ENCODE results near the gene ABHD2.
A peak's percentile ranks its signal among the peaks of the same experiment; 100 is the strongest.
"Not testable (repeated sequence)": the region's sequence is repeated elsewhere in the genome, so short reads cannot be mapped to it uniquely, and the experiment has no call there.

The ABHD2 gene

DNA sequence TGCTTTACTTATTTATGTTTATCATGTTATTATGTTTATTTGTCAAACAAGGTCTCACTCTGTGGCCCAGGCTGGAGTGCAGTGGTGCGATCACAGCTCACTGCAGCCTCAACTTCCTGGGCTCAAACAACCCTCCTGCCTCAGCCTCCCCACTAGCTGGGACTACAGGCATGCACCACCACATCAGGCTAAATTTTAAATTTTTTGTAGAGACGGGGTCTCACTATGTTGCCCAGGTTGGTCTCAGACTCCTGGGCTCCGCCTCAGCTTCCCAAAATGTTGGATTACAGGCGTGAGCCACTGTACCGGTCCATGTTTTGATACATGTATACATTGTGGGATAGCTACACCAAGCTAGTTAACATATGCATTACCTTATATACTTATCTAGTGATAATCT lies 1.9 kb upstream of the ABHD2 start:
- not testable (repeated sequence) for DNase-seq; H3K4me3 ChIP-seq (ENCODE audit: insufficient read depth, low read depth, low read length, poor library complexity, severe bottlenecking); H3K36me3 ChIP-seq (ENCODE audit: control insufficient read depth, insufficient read depth, low read length); H3K27me3 ChIP-seq (replicated peaks; ENCODE audit: control insufficient read depth, insufficient read depth, low read length, poor library complexity, severe bottlenecking); H3K27ac ChIP-seq (ENCODE audit: insufficient read depth, low read length, poor library complexity, severe bottlenecking); H3K9me3 ChIP-seq (ENCODE audit: control insufficient read depth, low read length)
- H3K4me1 ChIP-seq (ENCODE audit: control insufficient read depth, insufficient read depth, low read length, poor library complexity, severe bottlenecking) = peaks cover 27% of the 10 kb centered on the region

DNA sequence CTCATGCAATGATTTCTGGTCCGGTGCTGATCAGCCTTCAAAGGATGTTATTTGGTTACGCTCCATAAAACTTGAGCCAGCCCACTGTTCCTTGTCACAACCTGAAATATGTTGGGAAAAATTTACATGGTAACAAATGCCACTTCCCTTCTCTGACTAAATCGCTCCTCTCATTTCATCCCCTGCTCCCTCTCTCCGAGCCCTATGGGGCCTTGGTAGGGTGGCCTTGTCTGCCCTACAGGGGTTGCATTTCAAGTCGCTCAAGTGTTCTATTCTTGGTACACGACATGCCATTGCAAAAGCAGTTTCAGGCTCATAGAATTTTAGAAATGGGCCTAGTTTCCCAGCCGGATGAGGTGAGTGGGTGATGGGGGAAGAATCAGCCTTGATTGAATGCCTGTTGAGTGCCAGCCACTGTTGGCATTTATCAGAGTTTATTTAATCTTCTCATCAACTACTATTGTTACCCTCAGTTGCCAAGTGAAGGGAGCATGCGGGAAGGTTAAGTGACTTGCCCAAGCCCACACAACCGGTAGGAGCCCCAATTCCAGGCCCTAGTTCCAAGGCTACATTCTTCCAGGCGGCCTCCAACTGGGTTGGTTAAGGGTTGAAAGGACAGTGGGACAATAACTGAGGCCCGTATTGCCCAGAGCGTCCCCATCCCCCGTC lies 961 bp upstream of the ABHD2 start:
- Histone ChIP-seq H3K9me3 (ENCODE audit: control insufficient read depth, low read length) (no peaks in the 10 kb centered on the region), H3K4me3 (ENCODE audit: insufficient read depth, low read depth, low read length, poor library complexity, severe bottlenecking) (peak overlapping the region; percentile 95), H3K27ac (ENCODE audit: insufficient read depth, low read length, poor library complexity, severe bottlenecking) (peak overlapping the region; percentile 58), H3K27me3 (replicated peaks; ENCODE audit: control insufficient read depth, insufficient read depth, low read length, poor library complexity, severe bottlenecking) (no peaks in the 10 kb centered on the region), H3K36me3 (ENCODE audit: control insufficient read depth, insufficient read depth, low read length) (no peaks in the 10 kb centered on the region), H3K4me1 (ENCODE audit: control insufficient read depth, insufficient read depth, low read length, poor library complexity, severe bottlenecking) (peaks cover 33% of the 10 kb centered on the region)
- no peak for DNase-seq

DNA sequence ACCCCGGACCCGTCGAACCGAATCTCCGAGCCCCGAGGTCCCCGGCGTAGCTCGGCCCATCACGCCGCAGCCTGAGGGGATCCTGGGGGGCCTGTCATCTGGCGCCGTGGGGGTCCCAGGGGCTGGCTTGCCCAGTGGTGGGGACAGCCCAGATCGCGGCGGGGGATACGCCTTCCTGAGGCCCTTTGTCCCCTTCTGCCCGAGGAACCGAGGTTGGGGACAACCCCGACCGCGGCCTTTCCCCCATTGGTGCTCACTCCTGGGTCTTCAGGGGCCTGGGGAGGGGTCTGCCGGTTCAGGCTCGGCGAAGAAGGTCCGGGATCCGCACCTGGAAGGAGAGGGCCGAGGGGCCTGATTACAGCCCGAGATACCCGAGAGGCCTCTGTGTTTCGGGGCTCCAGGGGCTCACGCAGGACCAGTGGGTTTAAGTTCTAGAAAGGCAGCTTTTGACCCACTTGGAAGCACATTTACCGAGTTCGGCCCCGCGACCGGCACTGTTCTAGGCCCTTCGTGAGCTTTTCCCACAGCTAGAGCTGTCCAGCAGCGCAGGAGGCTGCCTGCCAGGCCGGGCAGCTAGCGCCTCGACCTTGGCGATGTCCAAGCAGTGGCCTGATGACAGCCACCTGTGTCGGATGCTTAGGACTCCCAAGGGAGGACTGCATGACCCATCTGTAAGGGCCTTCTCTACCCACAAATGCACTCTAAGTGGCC lies 504 bp downstream of the ABHD2 start:
- H3K36me3 ChIP-seq (ENCODE audit: control insufficient read depth, insufficient read depth, low read length) = no peaks in the 10 kb centered on the region
- H3K9me3 ChIP-seq (ENCODE audit: control insufficient read depth, low read length) = no peaks in the 10 kb centered on the region
- peak overlapping the region; percentile 95 for H3K4me3 ChIP-seq (ENCODE audit: insufficient read depth, low read depth, low read length, poor library complexity, severe bottlenecking)
- no peaks in the 10 kb centered on the region for H3K27me3 ChIP-seq (replicated peaks; ENCODE audit: control insufficient read depth, insufficient read depth, low read length, poor library complexity, severe bottlenecking)
- H3K4me1 ChIP-seq (ENCODE audit: control insufficient read depth, insufficient read depth, low read length, poor library complexity, severe bottlenecking) = peaks cover 33% of the 10 kb centered on the region
- H3K27ac ChIP-seq (ENCODE audit: insufficient read depth, low read length, poor library complexity, severe bottlenecking) = peak overlapping the region; percentile 77
- no peak for DNase-seq

DNA sequence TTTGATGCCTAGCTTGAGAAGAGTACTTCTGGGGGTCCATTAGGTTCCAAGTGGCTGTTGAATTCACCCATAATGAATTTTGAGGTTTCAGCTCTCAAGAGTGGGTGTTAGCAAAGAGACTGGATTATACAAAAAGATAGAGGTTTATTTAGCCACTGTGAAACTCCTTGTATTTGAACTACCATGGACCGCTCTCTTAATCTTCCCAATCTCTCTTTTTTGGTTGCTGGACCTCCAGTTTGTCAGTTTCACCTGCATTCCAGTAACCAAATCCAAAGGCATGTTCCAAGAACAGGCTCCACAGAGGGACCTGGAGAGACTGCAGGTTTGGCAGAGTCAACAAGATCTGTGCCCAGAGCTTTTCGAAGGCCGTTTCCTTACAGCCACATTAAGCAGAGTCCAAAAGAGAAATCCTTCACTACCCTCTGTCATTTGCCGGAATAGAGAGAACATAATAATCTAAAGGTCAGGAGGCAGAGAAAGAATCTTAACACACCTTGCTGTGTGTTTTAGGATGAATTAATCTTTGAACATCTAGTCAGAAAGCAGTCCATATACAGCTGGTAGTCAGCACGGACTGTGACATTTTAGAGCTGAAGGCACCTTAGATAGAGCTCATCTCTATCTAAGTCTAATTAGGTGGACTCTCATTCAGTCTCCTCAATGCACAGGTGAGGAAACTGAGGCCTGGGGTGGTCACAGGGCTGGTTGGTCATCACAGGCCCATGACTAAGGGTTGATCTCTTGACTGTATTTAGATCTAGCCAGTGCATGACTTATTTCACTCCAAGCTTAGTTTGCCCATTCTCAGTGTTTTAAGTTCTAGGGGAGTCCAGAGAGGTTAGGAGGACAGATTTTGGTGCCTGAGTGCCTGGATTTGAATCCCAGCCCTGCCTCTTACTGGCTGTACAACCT lies 1.3 kb downstream of the ABHD2 start:
- Histone ChIP-seq H3K9me3 (ENCODE audit: control insufficient read depth, low read length) (no peaks in the 10 kb centered on the region), H3K4me1 (ENCODE audit: control insufficient read depth, insufficient read depth, low read length, poor library complexity, severe bottlenecking) (peaks cover 33% of the 10 kb centered on the region), H3K27me3 (replicated peaks; ENCODE audit: control insufficient read depth, insufficient read depth, low read length, poor library complexity, severe bottlenecking) (no peaks in the 10 kb centered on the region), H3K27ac (ENCODE audit: insufficient read depth, low read length, poor library complexity, severe bottlenecking) (peak overlapping the region; percentile 77), H3K36me3 (ENCODE audit: control insufficient read depth, insufficient read depth, low read length) (no peaks in the 10 kb centered on the region), H3K4me3 (ENCODE audit: insufficient read depth, low read depth, low read length, poor library complexity, severe bottlenecking) (peak overlapping the region; percentile 95)
- no peak for DNase-seq

DNA sequence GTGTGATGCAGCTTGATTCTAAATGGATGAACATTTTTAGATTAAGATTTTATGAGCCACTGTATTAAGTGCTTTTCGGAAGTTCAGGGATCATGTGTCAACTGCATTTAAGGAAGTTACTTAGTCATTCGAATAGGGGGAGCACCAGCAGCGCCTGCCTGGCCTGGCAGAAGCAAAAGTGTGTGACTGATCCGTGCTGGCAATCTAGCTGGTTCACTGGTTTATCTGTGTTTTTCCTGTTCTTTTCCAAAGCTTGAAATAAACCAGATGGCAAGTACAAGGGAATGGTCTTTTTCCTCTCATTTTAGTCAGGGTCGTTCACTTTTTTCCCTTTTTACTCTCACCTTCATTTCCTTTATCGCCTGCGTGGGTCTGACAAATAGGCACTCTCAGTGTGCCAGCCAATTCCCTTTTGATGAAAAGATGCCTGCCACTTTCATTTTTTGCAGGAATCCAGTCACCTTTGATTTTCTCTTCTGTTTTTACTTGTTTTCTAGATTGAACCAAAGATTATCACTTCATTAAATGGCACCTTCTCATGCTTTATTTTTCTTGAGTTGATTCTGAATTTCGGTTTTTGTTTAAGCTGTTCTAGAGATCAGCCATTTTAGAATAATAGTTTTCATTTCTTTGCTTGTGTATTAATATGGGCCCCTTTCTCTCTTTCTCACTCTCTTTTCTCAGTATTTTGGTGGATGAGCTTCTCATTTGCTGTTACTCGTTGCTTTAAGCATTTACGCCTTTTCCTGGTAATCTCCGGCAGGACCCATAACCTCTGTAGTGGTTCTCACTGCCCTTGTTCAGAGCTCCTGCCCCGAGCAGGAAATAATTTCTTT lies 2.8 kb downstream of the ABHD2 start:
- H3K4me3 ChIP-seq (ENCODE audit: insufficient read depth, low read depth, low read length, poor library complexity, severe bottlenecking) = peak overlapping the region; percentile 36
- no peaks in the 10 kb centered on the region for H3K9me3 ChIP-seq (ENCODE audit: control insufficient read depth, low read length)
- no peaks in the 10 kb centered on the region for H3K27me3 ChIP-seq (replicated peaks; ENCODE audit: control insufficient read depth, insufficient read depth, low read length, poor library complexity, severe bottlenecking)
- H3K27ac ChIP-seq (ENCODE audit: insufficient read depth, low read length, poor library complexity, severe bottlenecking) = peak overlapping the region; percentile 77
- DNase-seq = peak in 2 of 3 donors; percentile 9 to 20
- H3K36me3 ChIP-seq (ENCODE audit: control insufficient read depth, insufficient read depth, low read length) = no peaks in the 10 kb centered on the region
- peaks cover 33% of the 10 kb centered on the region for H3K4me1 ChIP-seq (ENCODE audit: control insufficient read depth, insufficient read depth, low read length, poor library complexity, severe bottlenecking)

DNA sequence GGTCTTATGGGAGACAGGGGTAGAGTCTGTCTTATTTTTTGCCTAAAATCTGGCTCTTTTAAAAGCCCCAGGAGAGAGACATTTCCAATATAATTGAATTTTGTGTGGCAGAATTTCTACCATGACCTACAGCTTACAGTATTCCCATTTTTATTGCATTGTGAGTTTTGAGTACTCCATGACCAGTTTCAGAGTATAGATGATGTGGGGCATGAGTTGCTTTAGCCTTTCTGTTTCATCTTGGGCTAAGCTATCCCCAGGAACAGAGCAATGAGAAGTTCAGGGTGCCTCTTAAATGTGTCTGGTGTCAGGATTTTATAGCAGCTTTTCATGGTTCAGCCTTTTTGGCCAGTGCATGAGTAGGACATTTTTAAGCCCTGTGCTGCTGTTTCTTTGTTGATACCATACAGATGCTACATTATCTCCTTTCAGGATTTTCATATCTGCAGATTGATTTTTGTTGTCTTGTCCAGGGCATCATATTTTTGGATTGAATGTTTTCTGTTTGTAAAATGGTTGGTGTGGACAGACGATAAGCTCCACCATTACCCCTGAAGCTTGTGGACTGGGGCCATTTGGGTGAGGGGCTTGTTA lies 3.5 kb downstream of the ABHD2 start:
- peak overlapping the region; percentile 77 for H3K27ac ChIP-seq (ENCODE audit: insufficient read depth, low read length, poor library complexity, severe bottlenecking)
- H3K4me1 ChIP-seq (ENCODE audit: control insufficient read depth, insufficient read depth, low read length, poor library complexity, severe bottlenecking) = peaks cover 33% of the 10 kb centered on the region
- peak overlapping the region; percentile 36 for H3K4me3 ChIP-seq (ENCODE audit: insufficient read depth, low read depth, low read length, poor library complexity, severe bottlenecking)

DNA sequence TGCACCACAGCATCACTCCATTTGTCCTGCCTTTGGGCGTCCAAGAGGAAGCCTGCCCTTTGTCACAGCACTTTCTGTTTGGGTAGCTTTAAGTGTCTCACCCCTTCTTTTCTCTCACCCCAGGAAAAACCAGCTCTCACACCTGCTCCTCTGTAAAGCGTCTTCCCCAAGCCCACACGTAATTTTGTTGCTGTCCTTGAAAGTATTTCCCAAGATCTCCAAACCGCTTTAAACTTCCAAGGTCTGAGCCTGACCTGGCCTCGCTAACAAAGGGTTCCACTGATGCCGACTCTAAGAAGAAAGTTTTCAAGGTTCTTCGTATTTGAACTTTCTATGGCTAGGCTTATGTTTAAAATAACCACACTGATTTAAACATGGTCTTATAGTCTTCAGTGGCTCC lies 5.3 kb downstream of the ABHD2 start:
- Histone ChIP-seq H3K4me1 (ENCODE audit: control insufficient read depth, insufficient read depth, low read length, poor library complexity, severe bottlenecking) (peaks cover 28% of the 10 kb centered on the region), H3K27ac (ENCODE audit: insufficient read depth, low read length, poor library complexity, severe bottlenecking) (no peak overlapping the region)

More for the DNA sequence above, 3.5 kb downstream of the ABHD2 start:
- Histone ChIP-seq H3K9me3 (ENCODE audit: control insufficient read depth, low read length) (no peaks in the 10 kb centered on the region), H3K36me3 (ENCODE audit: control insufficient read depth, insufficient read depth, low read length) (no peaks in the 10 kb centered on the region), H3K27me3 (replicated peaks; ENCODE audit: control insufficient read depth, insufficient read depth, low read length, poor library complexity, severe bottlenecking) (no peaks in the 10 kb centered on the region)
- no peak for DNase-seq

DNA sequence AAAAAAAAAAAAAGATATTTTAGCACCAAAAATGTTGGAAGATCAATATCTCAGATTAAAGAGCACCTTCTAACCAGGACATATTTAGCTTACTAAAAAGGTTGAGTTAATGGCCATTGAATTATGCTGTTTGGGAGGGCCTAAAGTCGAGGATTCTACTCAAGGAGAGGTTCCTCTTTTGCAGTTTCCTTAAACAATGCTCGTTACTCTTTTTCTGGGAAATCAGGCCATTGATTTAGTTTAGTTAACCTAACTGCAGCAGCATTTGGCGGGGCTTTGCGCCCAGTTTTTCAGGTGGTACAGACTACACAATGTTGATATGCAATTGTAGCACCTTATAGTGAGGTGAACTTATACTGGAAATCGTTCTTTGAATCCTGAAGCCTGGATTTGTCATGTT lies 6.8 kb downstream of the ABHD2 start:
- H3K4me1 ChIP-seq (ENCODE audit: control insufficient read depth, insufficient read depth, low read length, poor library complexity, severe bottlenecking) = peaks cover 13% of the 10 kb centered on the region
- H3K27ac ChIP-seq (ENCODE audit: insufficient read depth, low read length, poor library complexity, severe bottlenecking) = no peak overlapping the region
- no peaks in the 10 kb centered on the region for H3K36me3 ChIP-seq (ENCODE audit: control insufficient read depth, insufficient read depth, low read length)
- no peak overlapping the region for H3K4me3 ChIP-seq (ENCODE audit: insufficient read depth, low read depth, low read length, poor library complexity, severe bottlenecking)
- H3K9me3 ChIP-seq (ENCODE audit: control insufficient read depth, low read length) = no peaks in the 10 kb centered on the region
- H3K27me3 ChIP-seq (replicated peaks; ENCODE audit: control insufficient read depth, insufficient read depth, low read length, poor library complexity, severe bottlenecking) = no peaks in the 10 kb centered on the region
- DNase-seq = no peak

More for the DNA sequence above, 5.3 kb downstream of the ABHD2 start:
- DNase-seq = no peak
- no peaks in the 10 kb centered on the region for H3K9me3 ChIP-seq (ENCODE audit: control insufficient read depth, low read length)
- no peaks in the 10 kb centered on the region for H3K36me3 ChIP-seq (ENCODE audit: control insufficient read depth, insufficient read depth, low read length)
- H3K27me3 ChIP-seq (replicated peaks; ENCODE audit: control insufficient read depth, insufficient read depth, low read length, poor library complexity, severe bottlenecking) = no peaks in the 10 kb centered on the region
- no peak overlapping the region for H3K4me3 ChIP-seq (ENCODE audit: insufficient read depth, low read depth, low read length, poor library complexity, severe bottlenecking)

DNA sequence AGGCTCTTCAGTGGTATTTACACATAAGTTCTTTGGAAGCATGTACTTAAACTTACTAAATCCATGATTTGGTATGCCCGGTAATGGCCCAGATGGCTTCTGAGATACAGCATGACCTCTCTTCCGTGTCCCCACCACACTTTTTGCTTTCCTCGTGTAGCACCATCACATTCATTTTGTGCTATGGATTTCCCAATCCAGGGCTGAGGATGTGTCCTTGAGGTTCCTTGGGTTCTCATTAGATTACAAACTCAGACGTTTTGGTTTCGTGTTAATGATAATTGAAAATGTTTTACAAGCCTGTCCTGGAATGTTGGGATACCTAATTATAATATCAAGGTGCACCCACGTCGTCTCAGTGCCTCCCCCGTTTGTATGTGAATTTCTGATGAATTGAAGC lies 7.3 kb downstream of the ABHD2 start:
- Histone ChIP-seq H3K36me3 (ENCODE audit: control insufficient read depth, insufficient read depth, low read length) (no peaks in the 10 kb centered on the region), H3K4me1 (ENCODE audit: control insufficient read depth, insufficient read depth, low read length, poor library complexity, severe bottlenecking) (peaks cover 10% of the 10 kb centered on the region), H3K9me3 (ENCODE audit: control insufficient read depth, low read length) (no peaks in the 10 kb centered on the region), H3K4me3 (ENCODE audit: insufficient read depth, low read depth, low read length, poor library complexity, severe bottlenecking) (no peak overlapping the region), H3K27ac (ENCODE audit: insufficient read depth, low read length, poor library complexity, severe bottlenecking) (no peak overlapping the region), H3K27me3 (replicated peaks; ENCODE audit: control insufficient read depth, insufficient read depth, low read length, poor library complexity, severe bottlenecking) (no peaks in the 10 kb centered on the region)
- DNase-seq = no peak
